Naive thymus-derived CD8-positive, alpha-beta T cell (primary cell): ENCODE measurements around the gene AKNA. TPM values are rescaled to one million over a fixed set of nuclear protein-coding genes. Genes with fewer than 3 reads are reported as not detected.
A peak's percentile ranks its signal among the peaks of the same experiment; 100 is the strongest.

Experiments used
- ATAC-seq, 2 donors: fragments of 150-1000 bp; cut with Tn5 transposase in 1 of 2; sonication (Bioruptor Pico), chemical (Tn5 transposase) in 1 of 2; 1 replicate in 1 of 2; 2 replicates in 1 of 2; pipeline ENCODE4 v1.10.0; 2021; ENCODE audit warnings: mild to moderate bottlenecking in 2 of 2, moderate library complexity in 2 of 2
- POLR2A ChIA-PET: fragments of 350-600 bp; sonication (Branson Sonifier 250); formaldehyde crosslinking; loops from one replicate; lab custom pipeline; 2021; ENCODE audit warnings: antibody characterized with exemption; lab: Charles Lee
- DNase-seq, 10 donors: peaks; one replicate each; pipeline versions ENCODE4 v3.0.0 to v3.0.0-alpha.2; 2020 to 2022
- H3K27ac Mint-ChIP-seq, 10 donors: one replicate each; pipeline ENCODE4 v1.8.0; 2020 to 2022; ENCODE audit warnings: mild to moderate bottlenecking in 10 of 10, mixed read lengths in 10 of 10, moderate library complexity in 4 of 10, inconsistent platforms in 1 of 10
- H3K27me3 Mint-ChIP-seq, 5 donors: one replicate each; pipeline ENCODE4 v1.8.0; 2021 to 2022; ENCODE audit warnings: mixed read lengths in 5 of 5
- H3K36me3 Mint-ChIP-seq, 3 donors: one replicate each; pipeline ENCODE4 v1.8.0; 2020 to 2022; ENCODE audit warnings: mixed read lengths in 3 of 3, mild to moderate bottlenecking in 2 of 3, inconsistent platforms in 1 of 3
- H3K4me1 Mint-ChIP-seq, 4 donors: one replicate each; pipeline ENCODE4 v1.8.0; 2021 to 2022; ENCODE audit warnings: mixed read lengths in 4 of 4
- H3K4me3 Mint-ChIP-seq, 10 donors: one replicate each; pipeline ENCODE4 v1.8.0; 2020 to 2022; ENCODE audit warnings: mild to moderate bottlenecking in 10 of 10, mixed read lengths in 10 of 10, moderate library complexity in 6 of 10, inconsistent platforms in 1 of 10
- H3K9me3 Mint-ChIP-seq, 9 donors: one replicate each; pipeline ENCODE4 v1.8.0; 2020 to 2022; ENCODE audit warnings: mixed read lengths in 9 of 9, mild to moderate bottlenecking in 3 of 9, inconsistent platforms in 1 of 9, moderate library complexity in 1 of 9
- polyA plus RNA-seq, 3 donors: library from polyadenylated mRNA; unstranded; fragments of 300-500 nt; fragmentation: Illumina TruSeq; gene quantifications; one replicate each; pipeline ENCODE4 v1.2.3, GENCODE V29; 2021
- total RNA-seq, 8 experiments: library from RNA in 2 of 8; stranded (reverse) in 2 of 8; gene quantifications; one replicate each; pipeline ENCODE4 v1.2.3 and lab custom pipeline; 2021 to 2026

Gene AKNA
- total and polyA plus RNA-seq, 5 experiments from 2014 or later: 12.7 to 430 (median 31.6) TPM

DNA sequence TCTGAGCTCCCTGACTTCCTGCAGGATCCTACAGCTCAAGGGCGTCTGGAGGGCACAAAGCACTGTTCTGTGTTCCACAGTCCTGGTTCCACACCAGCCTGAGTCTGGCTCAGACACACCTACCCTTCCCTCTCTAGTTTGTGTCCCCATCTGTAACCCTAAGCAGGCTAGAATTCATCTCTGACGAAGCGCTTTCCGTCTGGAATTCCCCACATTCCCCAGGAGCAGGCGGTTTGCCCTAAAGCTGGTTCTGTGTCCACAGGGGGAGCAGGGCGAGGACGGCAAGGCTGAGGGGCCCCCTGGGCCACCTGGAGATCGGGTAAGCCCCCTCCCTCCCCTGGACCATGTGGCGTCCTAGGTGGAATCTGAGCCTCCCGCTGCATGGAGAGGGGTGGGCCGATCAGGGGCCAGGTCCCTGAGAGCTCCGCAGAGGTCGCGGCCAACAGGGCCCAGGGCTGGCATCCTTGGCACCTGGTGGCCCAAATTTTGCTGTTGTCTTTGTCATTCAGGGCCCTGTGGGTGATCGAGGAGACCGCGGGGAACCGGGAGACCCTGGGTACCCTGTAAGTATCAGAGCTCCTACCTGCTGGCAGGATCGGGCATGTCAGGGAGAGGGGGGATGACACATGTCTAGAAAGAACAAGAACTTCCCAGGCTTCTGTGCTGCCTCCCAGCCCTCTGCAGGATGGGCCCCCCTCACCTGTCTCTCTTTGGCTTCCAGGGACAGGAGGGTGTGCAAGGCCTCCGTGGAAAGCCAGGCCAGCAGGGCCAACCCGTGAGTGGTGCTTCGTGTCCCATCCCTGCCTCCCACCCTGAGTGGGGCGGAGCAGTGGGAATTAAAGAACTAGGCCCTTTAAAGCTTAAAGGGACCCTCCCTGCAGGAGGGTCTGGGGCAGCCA is 99.3 kb downstream of the AKNA start:
- Mint-ChIP-seq H3K4me1 (peaks cover 2 to 8% (median 5%) of the 10 kb centered on the region in 4 donors), H3K27me3 (peaks cover 3 to 9% (median 4%) of the 10 kb centered on the region in 5 donors), H3K9me3 (peaks cover 0 to 5% (median 0%) of the 10 kb centered on the region in 9 donors), H3K27ac (no peak overlapping the region), H3K36me3 (no peaks in the 10 kb centered on the region), H3K4me3 (no peak overlapping the region)
- ATAC-seq (no peak), DNase-seq (peak in 1 of 10 donors; percentile 43)
- POLR2A ChIA-PET: no interaction called here

DNA sequence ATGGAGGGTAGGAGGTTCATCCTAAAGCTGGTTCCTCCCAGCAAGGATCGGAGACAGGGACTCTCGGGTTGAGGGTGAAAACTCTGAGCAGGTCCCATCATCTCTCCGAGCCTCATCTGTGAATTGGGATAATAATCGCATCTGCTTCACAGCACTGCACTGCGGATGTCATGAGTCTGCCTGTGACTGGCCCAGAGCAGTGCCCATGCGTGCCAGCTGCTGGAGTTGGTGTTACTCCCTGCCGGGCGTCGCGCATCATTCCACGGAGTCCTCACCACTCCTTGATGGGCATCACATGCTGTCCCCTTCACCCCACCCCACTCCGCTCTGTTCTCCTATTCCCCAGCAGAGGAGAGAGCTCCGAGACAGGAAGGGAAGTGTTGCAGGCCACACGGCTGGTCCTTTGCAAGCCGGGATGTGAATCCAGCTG is 100.0 kb downstream of the AKNA start:
- no peaks in the 10 kb centered on the region for H3K36me3 Mint-ChIP-seq
- POLR2A ChIA-PET: no interaction called here
- H3K27me3 Mint-ChIP-seq: peaks cover 3 to 9% (median 4%) of the 10 kb centered on the region in 5 donors
- H3K9me3 Mint-ChIP-seq: no peaks in the 10 kb centered on the region
- H3K4me3 Mint-ChIP-seq: no peak overlapping the region
- ATAC-seq: no peak
- H3K4me1 Mint-ChIP-seq: peaks cover 2 to 8% (median 5%) of the 10 kb centered on the region in 4 donors
- peak in 1 of 10 donors; percentile 62 for DNase-seq
- no peak overlapping the region for H3K27ac Mint-ChIP-seq

GRCh38 chr9:114287001-114287762 is 100.6 kb downstream of the AKNA start:
- H3K4me1 Mint-ChIP-seq: peaks cover 2 to 8% (median 5%) of the 10 kb centered on the region in 4 donors
- no peak overlapping the region for H3K4me3 Mint-ChIP-seq
- no peak overlapping the region for H3K27ac Mint-ChIP-seq
- H3K27me3 Mint-ChIP-seq: peaks cover 3 to 9% (median 4%) of the 10 kb centered on the region in 5 donors
- POLR2A ChIA-PET: no interaction called here
- ATAC-seq: no peak
- DNase-seq: peak in 1 of 10 donors; percentile 61
- H3K9me3 Mint-ChIP-seq: no peaks in the 10 kb centered on the region
- no peaks in the 10 kb centered on the region for H3K36me3 Mint-ChIP-seq

- Mint-ChIP-seq H3K4me1 (peaks cover 2 to 6% (median 4%) of the 10 kb centered on the region in 4 donors), H3K4me3 (no peak overlapping the region), H3K36me3 (no peaks in the 10 kb centered on the region), H3K9me3 (no peaks in the 10 kb centered on the region), H3K27me3 (peaks cover 3 to 6% (median 4%) of the 10 kb centered on the region in 5 donors), H3K27ac (no peak overlapping the region)
- POLR2A ChIA-PET: no interaction called here
- ATAC-seq (no peak), DNase-seq (no peak)
These were observed 101.6 kb downstream of the AKNA start for GRCh38 chr9:114286146-114286679.

DNA sequence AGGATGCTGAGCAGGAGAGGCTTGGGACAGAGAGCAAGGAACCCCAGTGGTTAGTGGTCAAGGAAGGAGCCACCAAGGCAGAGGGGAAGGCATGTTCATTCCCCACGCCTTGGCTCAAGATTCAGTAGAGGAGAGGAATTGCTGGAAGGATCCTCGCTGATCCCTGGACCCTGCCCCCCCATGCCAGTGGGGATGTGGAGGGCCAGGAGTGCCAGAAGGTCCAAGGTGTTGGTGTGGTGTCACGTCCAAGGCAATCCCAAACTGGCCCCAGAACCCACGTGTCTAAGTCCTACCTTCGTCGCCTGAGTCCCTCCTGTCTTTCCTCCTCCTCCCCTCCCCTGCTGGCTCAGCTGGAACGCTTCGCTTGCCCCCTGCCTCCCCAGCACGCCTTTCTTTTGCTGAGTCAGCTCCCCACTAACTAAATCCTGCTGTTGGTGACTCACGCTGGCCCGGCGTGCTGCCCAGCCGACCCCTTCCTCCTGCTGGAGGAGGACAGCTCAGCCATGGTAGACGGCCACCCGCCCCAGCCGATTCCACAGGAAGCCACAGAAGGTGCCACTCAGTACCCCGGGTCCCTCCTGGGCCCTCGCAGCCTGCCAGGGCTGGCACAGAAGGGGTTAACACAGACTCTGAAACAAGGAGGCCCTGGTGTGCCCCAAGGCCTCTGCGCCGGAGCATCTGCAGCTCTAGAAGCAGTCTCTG is 102.5 kb downstream of the AKNA start:
- H3K4me1 Mint-ChIP-seq: peaks cover 0 to 1% (median 0%) of the 10 kb centered on the region in 4 donors
- H3K9me3 Mint-ChIP-seq: no peaks in the 10 kb centered on the region
- ATAC-seq (no peak), DNase-seq (peak in 1 of 10 donors; percentile 34)
- POLR2A ChIA-PET: no interaction called here
- H3K36me3 Mint-ChIP-seq: no peaks in the 10 kb centered on the region
- H3K4me3 Mint-ChIP-seq: no peak overlapping the region
- H3K27ac Mint-ChIP-seq: no peak overlapping the region
- H3K27me3 Mint-ChIP-seq: peaks cover 0 to 3% (median 0%) of the 10 kb centered on the region in 5 donors

GRCh38 chr9:114284316-114285060 is 103.3 kb downstream of the AKNA start:
- POLR2A ChIA-PET: no interaction called here
- Mint-ChIP-seq H3K27ac (peak overlapping the region in 1 of 10 donors; percentile 60), H3K4me3 (no peak overlapping the region), H3K36me3 (no peaks in the 10 kb centered on the region), H3K4me1 (peaks cover 0 to 1% (median 0%) of the 10 kb centered on the region in 4 donors), H3K27me3 (peaks cover 0 to 3% (median 0%) of the 10 kb centered on the region in 5 donors), H3K9me3 (no peaks in the 10 kb centered on the region)
- ATAC-seq (no peak), DNase-seq (peak in 1 of 10 donors; percentile 31)

Other genes starting within 250 kb of the AKNA start
- gene COL27A1, start 232.4 kb downstream of the AKNA start, total RNA-seq: 1 to 10 TPM; 1.4 to 1.7 TPM
- gene COL27A1, start 232.4 kb downstream of the AKNA start, polyA plus RNA-seq: under 1 TPM in 1 of 3 donors, not detected in 2; 0.14 TPM
- not detected for gene ORM1, start 64.9 kb downstream of the AKNA start, total RNA-seq
- gene ORM1, start 64.9 kb downstream of the AKNA start, polyA plus RNA-seq: not detected
- gene ORM2, start 58.1 kb downstream of the AKNA start, total RNA-seq: not detected
- not detected for gene ORM2, start 58.1 kb downstream of the AKNA start, polyA plus RNA-seq
- 1 to 10 TPM; 3.3 to 4.2 TPM for gene WHRN, start 117.5 kb upstream of the AKNA start, total RNA-seq
- gene WHRN, start 117.5 kb upstream of the AKNA start, polyA plus RNA-seq: under 1 TPM; 0.17 to 0.56 (median 0.43) TPM
- gene ATP6V1G1, start 199.8 kb upstream of the AKNA start, total RNA-seq: 100 to 1,000 TPM; 165 to 170 TPM
- 100 to 1,000 TPM; 298 to 381 (median 349) TPM for gene ATP6V1G1, start 199.8 kb upstream of the AKNA start, polyA plus RNA-seq
- gene TMEM268, start 223.3 kb upstream of the AKNA start, total RNA-seq: 10 to 100 TPM; 25.2 to 28.3 TPM
- 10 to 100 TPM in 1 of 3 donors, 1 to 10 TPM in 2; 6.5 to 16.6 (median 8.0) TPM for gene TMEM268, start 223.3 kb upstream of the AKNA start, polyA plus RNA-seq